22Rv1 (cell line): ENCODE results near the gene UNC13C.

ENCODE experiments used
- ZFX ChIP-seq: fragments of 450-650 bp; IDR thresholded peaks from 2 replicates; pipeline ENCODE4 v1.6.1; 2017; ENCODE audit warnings: antibody characterized with exemption, borderline replicate concordance
- TF ChIP-seq, protein P1 (sequence below): fragments of 450-650 bp; IDR thresholded peaks from 2 replicates; pipeline ENCODE4 v1.5.1; 2017; ENCODE audit warnings: mild to moderate bottlenecking

DNA sequence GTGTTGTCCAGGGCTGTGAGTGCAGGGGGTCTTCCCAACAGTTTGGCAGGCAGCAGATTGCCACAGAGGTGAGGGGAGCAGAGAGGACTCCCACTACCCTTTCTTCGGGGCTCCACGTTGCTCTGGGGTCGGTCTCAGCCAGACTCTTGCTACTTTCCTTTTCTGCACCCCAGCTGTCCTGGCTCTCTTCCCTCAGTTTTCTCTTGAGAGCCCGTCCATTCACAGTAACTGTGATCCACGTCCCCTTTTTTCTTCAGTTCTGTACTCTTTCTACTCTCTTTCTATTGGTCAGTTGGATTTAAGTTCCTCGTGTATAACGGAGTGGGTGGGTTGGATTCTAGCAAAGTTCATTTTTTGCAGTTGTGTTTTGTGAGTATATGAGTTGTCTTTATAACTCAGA lies 105.8 kb downstream of the UNC13C start:
- TF ChIP-seq, protein P1, sequence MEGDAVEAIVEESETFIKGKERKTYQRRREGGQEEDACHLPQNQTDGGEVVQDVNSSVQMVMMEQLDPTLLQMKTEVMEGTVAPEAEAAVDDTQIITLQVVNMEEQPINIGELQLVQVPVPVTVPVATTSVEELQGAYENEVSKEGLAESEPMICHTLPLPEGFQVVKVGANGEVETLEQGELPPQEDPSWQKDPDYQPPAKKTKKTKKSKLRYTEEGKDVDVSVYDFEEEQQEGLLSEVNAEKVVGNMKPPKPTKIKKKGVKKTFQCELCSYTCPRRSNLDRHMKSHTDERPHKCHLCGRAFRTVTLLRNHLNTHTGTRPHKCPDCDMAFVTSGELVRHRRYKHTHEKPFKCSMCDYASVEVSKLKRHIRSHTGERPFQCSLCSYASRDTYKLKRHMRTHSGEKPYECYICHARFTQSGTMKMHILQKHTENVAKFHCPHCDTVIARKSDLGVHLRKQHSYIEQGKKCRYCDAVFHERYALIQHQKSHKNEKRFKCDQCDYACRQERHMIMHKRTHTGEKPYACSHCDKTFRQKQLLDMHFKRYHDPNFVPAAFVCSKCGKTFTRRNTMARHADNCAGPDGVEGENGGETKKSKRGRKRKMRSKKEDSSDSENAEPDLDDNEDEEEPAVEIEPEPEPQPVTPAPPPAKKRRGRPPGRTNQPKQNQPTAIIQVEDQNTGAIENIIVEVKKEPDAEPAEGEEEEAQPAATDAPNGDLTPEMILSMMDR = no peak
- TF ChIP-seq ZFX = no peak
